ENCODE data around the gene CUL9.
A peak's percentile ranks its signal among the peaks of the same experiment; 100 is the strongest.

Gene CUL9

DNA sequence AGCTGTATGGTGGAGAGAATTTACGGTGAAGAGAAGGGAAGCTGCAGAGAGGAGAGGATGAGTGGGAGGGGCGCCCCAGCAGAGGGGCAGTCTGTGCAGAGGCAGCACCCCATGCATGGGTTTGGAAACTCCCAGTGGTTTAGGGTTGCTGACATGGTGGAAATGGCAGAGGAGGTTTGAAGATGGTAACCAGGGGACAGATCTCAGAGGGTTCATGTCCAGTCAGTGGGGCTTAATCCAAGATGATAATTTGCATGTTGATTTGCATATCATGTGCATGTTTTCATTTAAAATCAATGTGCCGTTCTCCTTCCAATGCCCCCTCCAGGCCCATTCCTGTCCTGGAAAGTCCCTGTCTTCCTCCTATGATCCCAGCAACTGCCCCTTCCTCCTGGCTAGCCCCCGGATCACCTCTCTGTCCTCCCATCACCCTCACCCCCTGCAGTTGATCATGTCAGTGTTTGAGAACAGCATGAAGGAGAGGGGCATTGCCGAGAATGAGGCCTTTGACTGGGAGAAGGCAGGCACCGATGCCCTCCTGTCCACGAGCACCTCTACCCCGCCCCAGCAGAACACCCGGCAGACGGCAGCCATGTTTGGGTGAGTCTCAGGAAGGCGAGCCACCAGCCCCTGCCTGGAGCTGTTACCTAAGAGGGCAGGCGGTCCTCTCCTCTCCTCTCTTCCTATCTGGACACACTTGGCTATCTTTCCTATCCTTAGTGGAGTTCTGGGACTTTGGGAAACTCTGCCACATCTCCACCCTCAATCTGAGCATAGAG lies 75.6 kb downstream of the CUL9 start:
- no peak for DNase-seq (ENCODE audit: low spot score)

GRCh38 chr6:43258180-43258579 lies 76.2 kb downstream of the CUL9 start:
- DNase-seq (ENCODE audit: low spot score) = no peak

- DNase-seq (ENCODE audit: low spot score) = no peak
These were observed 77.1 kb downstream of the CUL9 start for GRCh38 chr6:43258807-43259686.

DNA sequence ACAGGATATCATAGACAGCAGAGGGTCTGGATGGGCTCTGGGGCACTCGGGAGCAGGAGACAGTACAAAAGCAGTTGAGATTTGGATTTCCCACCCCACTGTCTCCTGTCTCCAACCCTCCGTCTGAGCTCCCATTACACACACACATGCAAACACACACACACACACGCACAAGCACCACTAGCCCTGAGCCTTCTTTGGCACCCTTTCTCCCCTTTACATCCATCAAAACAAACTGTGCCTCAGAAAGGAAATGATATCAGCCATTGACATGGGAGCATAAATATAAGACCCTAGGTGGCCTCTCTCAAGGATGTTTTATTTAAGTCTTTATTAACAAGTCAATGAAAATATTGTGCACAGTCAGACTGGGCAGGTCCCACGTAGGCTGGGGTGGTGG lies 78.8 kb downstream of the CUL9 start:
- DNase-seq (ENCODE audit: low spot score) = no peak

GRCh38 chr6:43261198-43261597 lies 79.2 kb downstream of the CUL9 start:
- DNase-seq (ENCODE audit: low spot score) = no peak

DNA sequence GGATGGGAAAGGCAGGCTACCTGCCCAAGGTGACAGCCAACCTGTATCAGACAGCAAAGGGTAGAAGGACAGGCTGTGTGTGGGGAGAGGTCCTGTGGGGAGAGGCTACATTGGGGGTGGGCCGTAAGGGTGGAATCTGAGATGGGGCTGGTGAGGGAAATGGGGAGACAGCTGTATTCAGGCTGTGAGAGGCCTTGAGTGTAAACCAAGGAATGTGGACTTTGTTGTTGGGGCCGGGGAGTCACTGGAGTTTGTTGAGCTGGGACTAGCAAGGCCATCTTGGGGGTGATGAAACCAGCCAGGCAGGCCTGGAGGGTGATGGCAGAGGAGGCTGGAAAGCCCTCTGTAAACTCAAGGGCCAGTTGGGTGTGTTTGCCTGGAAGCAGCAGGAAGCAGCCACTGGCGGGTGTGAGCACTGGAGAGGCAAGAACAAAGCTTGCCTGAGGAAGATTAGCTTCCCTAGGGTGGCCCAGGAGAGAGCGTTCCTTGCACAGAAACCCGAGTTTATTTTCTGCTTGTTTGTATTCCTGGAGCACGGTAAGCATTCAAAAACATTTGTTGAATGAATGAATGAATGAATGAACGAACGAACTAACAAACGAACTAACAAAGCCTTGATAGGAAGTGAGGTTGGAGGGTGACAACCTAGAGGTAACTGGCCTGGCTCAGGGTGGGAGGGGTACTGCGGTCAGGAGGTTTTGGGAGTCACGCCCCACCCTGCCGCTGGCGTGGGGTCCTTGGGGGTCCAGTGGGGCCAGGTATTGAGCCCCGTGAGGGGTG lies 80.2 kb downstream of the CUL9 start:
- DNase-seq (ENCODE audit: low spot score) = no peak

GRCh38 chr6:43262780-43263313 lies 80.9 kb downstream of the CUL9 start:
- no peak for DNase-seq (ENCODE audit: low spot score)

GRCh38 chr6:43263314-43264178 lies 81.5 kb downstream of the CUL9 start:
- peak; percentile 86 for DNase-seq (ENCODE audit: low spot score)

DNA sequence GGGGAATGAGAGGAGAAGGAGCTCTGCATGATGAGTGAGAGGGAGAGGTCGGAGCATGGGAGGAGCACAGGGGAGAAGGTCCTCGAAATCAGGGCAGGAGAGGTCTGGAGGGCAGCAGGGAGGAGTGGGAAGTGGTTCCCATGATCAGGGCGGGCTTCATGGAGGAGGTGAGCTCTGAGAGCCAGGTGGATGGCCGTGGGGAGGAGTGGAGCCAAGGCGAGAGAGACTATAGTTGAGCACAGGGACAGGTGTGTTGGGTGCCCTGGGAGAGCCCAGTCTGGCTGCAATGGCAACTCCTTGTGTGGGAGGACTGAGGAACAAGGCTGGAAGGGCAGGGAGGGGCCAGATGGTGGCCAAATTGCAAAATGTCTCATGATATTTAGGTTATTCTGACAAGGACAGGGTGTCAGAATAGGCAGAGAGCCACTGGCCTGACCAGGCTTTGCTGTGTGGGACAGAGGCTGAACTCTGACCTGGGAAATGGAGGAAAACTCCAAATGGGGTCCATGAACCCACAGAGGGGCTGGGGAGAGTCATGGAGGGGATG lies 82.7 kb downstream of the CUL9 start:
- no peak for DNase-seq (ENCODE audit: low spot score)

GRCh38 chr6:43265564-43265963 lies 83.6 kb downstream of the CUL9 start:
- DNase-seq (ENCODE audit: low spot score) = no peak

DNA sequence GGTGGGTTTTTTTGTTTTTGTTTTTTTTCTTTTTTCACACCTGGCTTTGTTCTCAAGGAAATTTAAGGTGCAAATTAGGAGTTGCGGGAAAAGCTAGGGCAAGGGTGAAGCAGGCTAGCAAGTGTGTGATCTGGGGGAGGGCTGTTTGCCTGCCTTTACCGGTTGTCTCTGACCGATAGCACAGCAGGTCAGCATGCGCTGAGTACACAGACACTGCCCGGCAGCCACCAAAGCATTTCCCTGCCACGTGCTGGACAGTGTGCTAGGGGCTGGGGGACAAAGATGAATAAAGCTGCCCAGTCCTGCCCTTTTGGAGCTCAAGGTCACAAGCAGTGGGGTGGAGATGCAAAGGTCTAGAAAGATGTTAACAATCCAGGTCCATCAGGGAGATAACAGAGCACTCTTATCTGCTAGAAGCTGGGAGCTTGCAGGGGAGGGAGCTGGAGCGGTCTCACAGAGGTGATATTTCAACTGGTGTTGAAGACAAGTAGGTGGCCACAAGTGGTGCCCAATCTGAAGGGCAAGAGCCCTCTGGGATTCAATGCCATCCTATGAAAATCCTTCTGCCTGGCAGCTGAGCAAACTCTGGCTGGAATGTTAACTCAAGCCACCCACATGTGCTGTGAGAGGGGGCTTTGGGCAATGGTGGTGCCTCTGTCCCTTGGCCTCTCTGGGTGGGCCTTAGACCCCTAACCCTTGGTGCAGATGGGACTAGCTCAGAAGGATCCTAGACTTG lies 85.8 kb downstream of the CUL9 start:
- no peak for DNase-seq (ENCODE audit: low spot score)

DNA sequence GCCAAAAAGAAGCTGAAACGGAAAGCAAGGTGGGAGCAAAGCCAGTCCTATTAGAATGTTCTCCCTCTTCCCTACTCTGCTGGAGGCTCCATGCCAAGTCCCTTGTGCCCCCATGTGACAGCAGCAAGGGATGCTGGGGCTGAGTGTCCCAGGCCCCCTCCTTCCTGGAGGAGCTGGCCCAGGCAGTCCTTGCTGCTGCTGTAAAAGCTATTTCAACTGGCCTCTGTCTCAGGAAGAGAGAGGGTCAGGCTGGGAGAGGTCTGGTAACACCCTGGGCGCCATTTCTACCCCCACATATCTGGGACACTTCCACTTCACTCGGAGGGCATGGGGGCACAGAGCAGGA lies 86.3 kb downstream of the CUL9 start:
- DNase-seq (ENCODE audit: low spot score) = no peak

DNA sequence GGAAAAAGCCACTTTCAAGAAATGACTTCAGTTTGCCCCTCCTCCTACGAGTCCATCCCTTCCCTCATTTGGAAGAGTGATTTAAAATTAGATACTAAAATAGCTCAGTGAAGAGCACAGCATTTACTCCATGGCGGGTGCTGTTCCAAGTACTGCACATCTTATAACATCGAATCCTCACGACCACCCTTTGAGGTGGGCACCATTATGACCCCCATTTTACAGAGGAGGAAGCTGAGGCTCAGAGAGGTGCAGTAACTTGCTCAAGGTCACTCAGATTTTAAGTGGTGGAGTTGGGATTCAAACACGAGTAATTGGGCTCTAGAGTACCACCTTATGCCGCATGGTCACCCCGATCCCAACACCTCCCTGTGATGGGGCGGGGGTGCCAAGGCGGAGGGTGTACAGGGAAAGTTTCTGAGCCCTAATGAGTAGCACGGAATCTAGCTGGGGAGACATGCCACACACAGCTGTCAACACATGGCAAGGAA lies 86.8 kb downstream of the CUL9 start:
- DNase-seq (ENCODE audit: low spot score) = no peak

DNA sequence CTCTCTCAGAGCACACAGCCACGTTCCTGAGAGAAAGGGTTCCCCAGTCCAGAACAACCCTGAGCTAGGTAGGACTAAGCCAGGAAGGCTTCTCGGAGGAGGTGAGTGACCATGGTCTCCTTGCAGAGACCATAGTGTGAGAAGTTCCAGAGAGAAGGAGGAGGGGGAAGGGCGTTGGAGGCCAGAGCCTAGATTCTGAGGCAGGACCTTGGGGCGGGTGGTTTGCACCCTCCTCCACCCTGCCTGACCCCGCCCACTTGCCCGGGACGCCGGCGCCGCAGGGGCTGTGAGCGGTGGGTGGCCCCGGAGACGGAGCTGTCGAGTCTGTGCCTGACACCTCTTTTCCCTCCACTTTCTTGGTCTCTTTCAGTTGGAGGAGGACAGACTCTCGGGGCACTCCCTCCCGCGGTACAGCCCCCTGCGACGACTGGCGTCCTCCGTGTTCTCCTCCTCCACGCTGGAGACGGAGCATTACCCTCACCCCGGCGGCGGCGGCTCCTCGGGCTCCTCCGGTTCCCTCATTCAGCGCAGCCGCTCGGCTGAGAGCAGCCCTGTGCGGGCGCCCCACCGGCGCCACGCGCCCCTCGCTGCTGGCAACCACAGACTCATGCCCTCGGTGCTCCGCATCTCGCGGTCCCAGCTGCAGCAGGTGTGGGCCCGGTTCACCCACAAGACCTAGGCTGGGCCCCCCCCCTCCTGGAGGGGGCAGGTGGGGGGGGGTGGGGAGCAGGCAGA lies 87.4 kb downstream of the CUL9 start:
- peak; percentile 57 for DNase-seq (ENCODE audit: low spot score)

- DNase-seq (ENCODE audit: low spot score) = peak; percentile 77
These were observed 89.3 kb downstream of the CUL9 start for GRCh38 chr6:43271103-43271815.

GRCh38 chr6:43271944-43272343 lies 89.9 kb downstream of the CUL9 start:
- DNase-seq (ENCODE audit: low spot score) = no peak

GRCh38 chr6:43273707-43274106 lies 91.7 kb downstream of the CUL9 start:
- no peak for DNase-seq (ENCODE audit: low spot score)
